SIG-M5 treated with dmso at 0.1 percent for 504 hours (cell line): Measurements from ENCODE around the gene ELOA.
"Not testable (repeated sequence)": the region's sequence is repeated elsewhere in the genome, so short reads cannot be mapped to it uniquely, and the experiment has no call there.

Source experiments
- DNase-seq: peaks from one replicate; lab custom pipeline; 2025; ENCODE audit not compliant: unreplicated experiment; lab: John Stamatoyannopoulos, UW

Gene ELOA

GRCh38 chr1:23743287-23744152 lies at the start of gene ELOA:
ELOA (plus strand) TSS chr1:23743471; CDS start chr1:23743504, 33 bp downstream.
- DNase-seq: peak; percentile 60

GRCh38 chr1:23693599-23693998 lies 49.7 kb upstream of the ELOA start:
- no peak for DNase-seq

GRCh38 chr1:23694371-23694770 lies 48.9 kb upstream of the ELOA start:
- DNase-seq: no peak

- no peak for DNase-seq
Observed at GRCh38 chr1:23695667-23696066, 47.6 kb upstream of the ELOA start.

GRCh38 chr1:23696335-23696989 lies 46.8 kb upstream of the ELOA start:
- DNase-seq: no peak

- DNase-seq: no peak
Observed at GRCh38 chr1:23698466-23698865, 44.8 kb upstream of the ELOA start.

- DNase-seq: no peak
Observed at GRCh38 chr1:23699280-23700179, 43.7 kb upstream of the ELOA start.

- DNase-seq: no peak
Observed at GRCh38 chr1:23701310-23701709, 42.0 kb upstream of the ELOA start.

GRCh38 chr1:23701996-23702395 lies 41.3 kb upstream of the ELOA start:
- DNase-seq: peak; percentile 17

GRCh38 chr1:23704834-23705495 lies 38.3 kb upstream of the ELOA start:
- no peak for DNase-seq

- DNase-seq: no peak
Observed at GRCh38 chr1:23709229-23709628, 34.0 kb upstream of the ELOA start.

GRCh38 chr1:23718482-23718881 lies 24.8 kb upstream of the ELOA start:
- no peak for DNase-seq

GRCh38 chr1:23719162-23719820 lies 24.0 kb upstream of the ELOA start:
- DNase-seq: no peak

- DNase-seq: no peak
Observed at GRCh38 chr1:23720256-23720995, 22.8 kb upstream of the ELOA start.

- no peak for DNase-seq
Observed at GRCh38 chr1:23722652-23723051, 20.6 kb upstream of the ELOA start.

- DNase-seq: no peak
Observed at GRCh38 chr1:23726686-23727085, 16.6 kb upstream of the ELOA start.

- peak; percentile 90 for DNase-seq
Observed at GRCh38 chr1:23727362-23727811, 15.9 kb upstream of the ELOA start.

GRCh38 chr1:23732363-23733224 lies 10.7 kb upstream of the ELOA start:
- no peak for DNase-seq

GRCh38 chr1:23733281-23733680 lies 10.0 kb upstream of the ELOA start:
- not testable (repeated sequence) for DNase-seq
